Hepatocyte (in vitro differentiated cells): ENCODE measurements around the gene MYL1. TPM values are rescaled to one million over a fixed set of nuclear protein-coding genes. Genes with fewer than 3 reads are reported as not detected.

ENCODE experiments used
- DNase-seq: peaks from one replicate; pipeline ENCODE4 v3.0.0-alpha.2; 2016; ENCODE audit warnings: low spot score
- H2AFZ ChIP-seq: fragments of 200-600 bp; sonication (generic); 2 replicates; pipeline ENCODE4 v1.6.0; 2016; ENCODE audit warnings: antibody characterized with exemption, mild to moderate bottlenecking
- H3K27ac ChIP-seq: fragments of 200-600 bp; sonication (generic); 2 replicates; pipeline ENCODE4 v1.5.1; 2016; ENCODE audit warnings: mild to moderate bottlenecking
- H3K27me3 ChIP-seq: fragments of 200-600 bp; sonication (generic); 2 replicates; pipeline ENCODE4 v1.6.1; 2016
- H3K36me3 ChIP-seq: fragments of 200-600 bp; sonication (generic); replicated peaks from 2 replicates; pipeline ENCODE4 v1.5.1; 2016; ENCODE audit warnings: low read depth; ENCODE audit not compliant: insufficient read depth
- H3K4me1 ChIP-seq: fragments of 200-600 bp; sonication (generic); 2 replicates; pipeline ENCODE4 v1.5.1; 2016; ENCODE audit warnings: mild to moderate bottlenecking, moderate library complexity; ENCODE audit not compliant: insufficient read depth
- H3K4me2 ChIP-seq: fragments of 200-600 bp; sonication (generic); 2 replicates; pipeline ENCODE4 v1.6.0; 2016
- H3K4me3 ChIP-seq: fragments of 200-600 bp; sonication (generic); 2 replicates; pipeline ENCODE4 v1.5.1; 2016; ENCODE audit warnings: mild to moderate bottlenecking
- H3K79me2 ChIP-seq: fragments of 200-600 bp; sonication (generic); 2 replicates; pipeline ENCODE4 v1.6.0; 2017; ENCODE audit warnings: mild to moderate bottlenecking
- H3K9me2 ChIP-seq: fragments of 200-600 bp; sonication (generic); replicated peaks from 2 replicates; pipeline ENCODE4 v1.6.0; 2017; ENCODE audit warnings: mild to moderate bottlenecking; ENCODE audit not compliant: insufficient read depth
- H3K9me3 ChIP-seq: fragments of 200-600 bp; sonication (generic); 2 replicates; pipeline ENCODE4 v1.5.1; 2016; ENCODE audit warnings: low read depth, mild to moderate bottlenecking
- H4K20me1 ChIP-seq: fragments of 200-600 bp; sonication (generic); 2 replicates; pipeline ENCODE4 v1.6.0; 2016; ENCODE audit warnings: mild to moderate bottlenecking; ENCODE audit not compliant: insufficient read depth, poor library complexity, severe bottlenecking
- EZH2 ChIP-seq: fragments of 200-600 bp; sonication (generic); IDR thresholded peaks from 2 replicates; pipeline ENCODE4 v1.6.1; 2016; ENCODE audit warnings: antibody characterized with exemption, mild to moderate bottlenecking, borderline replicate concordance
- EZH2phosphoT487 ChIP-seq: fragments of 200-600 bp; sonication (generic); IDR thresholded peaks from one replicate; pipeline ENCODE4 v1.6.1; 2018; ENCODE audit warnings: antibody characterized with exemption, mild to moderate bottlenecking, low read depth, moderate library complexity; ENCODE audit not compliant: unreplicated experiment, severe bottlenecking
- WGBS: methylation state at CpG from one replicate; pipeline ENCODE4 v1.1.6; 2016; ENCODE audit warnings: low lambda C conversion rate; ENCODE audit errors: missing lambda C conversion rate; 5-methylcytosine and 5-hydroxymethylcytosine counted together
- polyA plus RNA-seq: library from polyadenylated mRNA; unstranded; fragments of >200 nt; fragmentation: Nextera tagmentation; extraction: Ambion mirVana; gene quantifications from 2 replicates; pipeline ENCODE4 v1.2.1, GENCODE V29; 2016
- total RNA-seq: library from RNA; depleted of rRNA; stranded (reverse); fragments of >200 nt; gene quantifications from 2 replicates; pipeline ENCODE4 v1.2.3, GENCODE V29; 2014
- TF ChIP-seq, protein P1 (sequence below): fragments of 200-600 bp; sonication (generic); IDR thresholded peaks from 2 replicates; pipeline ENCODE4 v1.5.1; 2016; ENCODE audit warnings: antibody characterized with exemption, mild to moderate bottlenecking; ENCODE audit not compliant: poor library complexity

Gene MYL1
- total and polyA plus RNA-seq, 2 experiments from 2014 or later = not detected

DNA sequence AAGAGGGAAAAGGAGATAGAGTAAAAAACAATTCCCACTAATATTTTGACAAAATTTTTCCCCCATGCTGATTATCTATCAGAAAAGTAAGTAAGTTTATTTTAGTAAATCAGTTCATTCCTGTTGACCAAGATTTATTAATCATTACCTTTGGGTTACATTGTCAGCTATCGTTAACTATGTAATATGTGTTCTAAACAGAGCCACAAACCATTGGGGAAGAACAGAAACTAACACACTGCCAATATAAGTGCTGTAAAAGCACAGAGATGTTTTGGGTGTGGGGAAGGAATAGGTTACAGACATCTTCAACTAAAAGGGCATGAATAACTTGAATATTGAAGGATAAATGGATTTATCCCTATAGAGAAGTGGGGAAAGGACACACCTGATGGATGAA lies 47.3 kb downstream of the MYL1 start:
- Histone ChIP-seq H3K9me2 (no peaks in the 10 kb centered on the region), H3K79me2 (no peaks in the 10 kb centered on the region), H3K36me3 (no peaks in the 10 kb centered on the region), H3K27ac (no peak overlapping the region), H3K4me1 (no peaks in the 10 kb centered on the region), H3K27me3 (no peaks in the 10 kb centered on the region), H3K4me3 (no peak overlapping the region), H2AFZ (no peak overlapping the region), H4K20me1 (no peaks in the 10 kb centered on the region), H3K9me3 (no peaks in the 10 kb centered on the region), H3K4me2 (no peak overlapping the region)
- 79% methylated on average over 1 of the region's 1 CpG for WGBS
- no peak for DNase-seq
- TF ChIP-seq, protein P1, sequence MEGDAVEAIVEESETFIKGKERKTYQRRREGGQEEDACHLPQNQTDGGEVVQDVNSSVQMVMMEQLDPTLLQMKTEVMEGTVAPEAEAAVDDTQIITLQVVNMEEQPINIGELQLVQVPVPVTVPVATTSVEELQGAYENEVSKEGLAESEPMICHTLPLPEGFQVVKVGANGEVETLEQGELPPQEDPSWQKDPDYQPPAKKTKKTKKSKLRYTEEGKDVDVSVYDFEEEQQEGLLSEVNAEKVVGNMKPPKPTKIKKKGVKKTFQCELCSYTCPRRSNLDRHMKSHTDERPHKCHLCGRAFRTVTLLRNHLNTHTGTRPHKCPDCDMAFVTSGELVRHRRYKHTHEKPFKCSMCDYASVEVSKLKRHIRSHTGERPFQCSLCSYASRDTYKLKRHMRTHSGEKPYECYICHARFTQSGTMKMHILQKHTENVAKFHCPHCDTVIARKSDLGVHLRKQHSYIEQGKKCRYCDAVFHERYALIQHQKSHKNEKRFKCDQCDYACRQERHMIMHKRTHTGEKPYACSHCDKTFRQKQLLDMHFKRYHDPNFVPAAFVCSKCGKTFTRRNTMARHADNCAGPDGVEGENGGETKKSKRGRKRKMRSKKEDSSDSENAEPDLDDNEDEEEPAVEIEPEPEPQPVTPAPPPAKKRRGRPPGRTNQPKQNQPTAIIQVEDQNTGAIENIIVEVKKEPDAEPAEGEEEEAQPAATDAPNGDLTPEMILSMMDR = no peak
- TF ChIP-seq EZH2 = no peak
- TF ChIP-seq EZH2phosphoT487 = no peak

DNA sequence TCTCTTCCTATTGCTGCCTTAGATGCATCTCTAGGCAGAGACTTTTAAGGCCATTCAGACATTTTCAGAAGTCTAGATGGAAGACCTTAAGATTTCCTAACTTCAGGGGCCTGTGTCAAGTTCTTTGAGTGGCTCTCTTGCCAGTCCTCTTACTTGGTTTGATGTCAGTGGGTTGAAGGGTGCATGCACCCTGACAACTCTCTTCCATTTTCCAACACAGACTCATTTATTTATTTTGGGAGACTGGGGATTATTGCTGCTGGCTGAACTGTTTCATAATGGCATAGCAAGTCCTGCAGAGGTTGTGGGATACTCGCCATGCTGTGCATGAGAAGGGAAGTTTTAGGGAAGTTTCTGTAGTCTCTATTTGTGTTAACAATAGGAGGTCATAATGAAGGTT lies 50.7 kb downstream of the MYL1 start:
- H3K9me2 ChIP-seq = no peaks in the 10 kb centered on the region
- H3K4me3 ChIP-seq = no peak overlapping the region
- no peak for TF ChIP-seq EZH2
- TF ChIP-seq EZH2phosphoT487 = no peak
- H4K20me1 ChIP-seq = no peaks in the 10 kb centered on the region
- H3K9me3 ChIP-seq = no peaks in the 10 kb centered on the region
- no peak overlapping the region for H2AFZ ChIP-seq
- no peaks in the 10 kb centered on the region for H3K4me1 ChIP-seq
- H3K27ac ChIP-seq = no peak overlapping the region
- 90% methylated on average over 1 of the region's 1 CpG for WGBS
- H3K79me2 ChIP-seq = no peaks in the 10 kb centered on the region
- no peaks in the 10 kb centered on the region for H3K27me3 ChIP-seq
- DNase-seq = no peak
- H3K4me2 ChIP-seq = no peak overlapping the region
- no peaks in the 10 kb centered on the region for H3K36me3 ChIP-seq

DNA sequence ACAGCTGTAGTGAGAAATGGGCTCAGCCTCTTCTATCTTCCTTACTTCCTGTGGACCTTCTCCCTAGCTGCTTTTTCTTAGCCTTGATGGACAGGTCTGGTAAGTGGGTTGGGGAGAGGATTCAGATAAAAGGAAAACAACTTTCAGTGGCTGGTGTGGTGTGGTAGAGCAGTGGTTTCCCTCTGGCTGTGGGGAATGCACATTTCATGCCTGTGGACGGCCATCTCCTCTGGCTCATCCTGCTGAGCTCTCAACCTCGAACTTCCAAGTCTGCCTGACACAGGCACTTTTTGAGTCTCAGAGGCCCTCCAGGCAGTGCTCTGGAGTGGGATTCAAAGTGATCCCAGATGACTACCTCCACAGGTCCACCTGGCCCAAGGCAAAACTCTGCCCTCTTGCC lies 51.1 kb downstream of the MYL1 start:
- no peak overlapping the region for H3K27ac ChIP-seq
- no peak overlapping the region for H3K4me2 ChIP-seq
- no peaks in the 10 kb centered on the region for H3K79me2 ChIP-seq
- H2AFZ ChIP-seq = no peak overlapping the region
- no peaks in the 10 kb centered on the region for H3K36me3 ChIP-seq
- no peak overlapping the region for H3K4me3 ChIP-seq
- no peaks in the 10 kb centered on the region for H3K27me3 ChIP-seq
- TF ChIP-seq EZH2 (no peak), EZH2phosphoT487 (no peak)
- TF ChIP-seq, protein P1 = no peak
- no peaks in the 10 kb centered on the region for H3K4me1 ChIP-seq
- H3K9me2 ChIP-seq = no peaks in the 10 kb centered on the region
- H4K20me1 ChIP-seq = no peaks in the 10 kb centered on the region
- no peaks in the 10 kb centered on the region for H3K9me3 ChIP-seq
- 76% methylated on average over 2 of the region's 2 CpGs for WGBS
- no peak for DNase-seq

GRCh38 chr2:210262036-210262435 lies 52.9 kb downstream of the MYL1 start:
- H4K20me1 ChIP-seq = no peaks in the 10 kb centered on the region

More at GRCh38 chr2:210262036-210262435, 52.9 kb downstream of the MYL1 start:
- Histone ChIP-seq H3K27me3 (no peaks in the 10 kb centered on the region), H3K4me1 (no peaks in the 10 kb centered on the region), H2AFZ (no peak overlapping the region), H3K36me3 (no peaks in the 10 kb centered on the region), H3K79me2 (no peaks in the 10 kb centered on the region), H3K4me2 (no peak overlapping the region), H3K4me3 (no peak overlapping the region), H3K27ac (no peak overlapping the region), H3K9me3 (no peaks in the 10 kb centered on the region), H3K9me2 (no peaks in the 10 kb centered on the region)
- TF ChIP-seq EZH2phosphoT487 (no peak), EZH2 (no peak)
- TF ChIP-seq, protein P1 = no peak
- WGBS = 73% methylated on average over 2 of the region's 2 CpGs
- no peak for DNase-seq
